Measurements from ENCODE around the gene TIMD4. TPM values are rescaled to one million over a fixed set of nuclear protein-coding genes. Genes with fewer than 3 reads are reported as not detected.

The TIMD4 gene
- total and polyA plus RNA-seq, 2 experiments from 2014 or later = not detected

DNA sequence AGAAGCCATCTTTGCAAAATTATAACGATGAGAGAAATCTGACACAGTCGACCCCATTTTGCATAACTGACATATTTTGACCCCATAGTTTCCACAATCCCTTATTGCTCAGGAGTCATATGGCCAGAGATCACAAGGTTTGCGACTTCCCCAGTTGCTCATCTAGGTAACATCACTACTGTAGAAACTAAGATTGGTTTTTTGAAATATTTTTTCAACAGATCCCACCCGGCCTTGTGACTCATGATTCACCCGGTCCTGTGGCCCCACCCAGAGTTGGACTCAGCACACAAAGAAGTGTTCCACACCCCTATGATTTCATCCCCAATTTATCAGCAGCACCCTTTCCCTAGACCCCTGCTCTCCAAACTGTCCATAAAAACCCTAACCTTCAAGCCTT is 50.2 kb downstream of the TIMD4 start (continued):
- TF ChIP-seq, protein P1, sequence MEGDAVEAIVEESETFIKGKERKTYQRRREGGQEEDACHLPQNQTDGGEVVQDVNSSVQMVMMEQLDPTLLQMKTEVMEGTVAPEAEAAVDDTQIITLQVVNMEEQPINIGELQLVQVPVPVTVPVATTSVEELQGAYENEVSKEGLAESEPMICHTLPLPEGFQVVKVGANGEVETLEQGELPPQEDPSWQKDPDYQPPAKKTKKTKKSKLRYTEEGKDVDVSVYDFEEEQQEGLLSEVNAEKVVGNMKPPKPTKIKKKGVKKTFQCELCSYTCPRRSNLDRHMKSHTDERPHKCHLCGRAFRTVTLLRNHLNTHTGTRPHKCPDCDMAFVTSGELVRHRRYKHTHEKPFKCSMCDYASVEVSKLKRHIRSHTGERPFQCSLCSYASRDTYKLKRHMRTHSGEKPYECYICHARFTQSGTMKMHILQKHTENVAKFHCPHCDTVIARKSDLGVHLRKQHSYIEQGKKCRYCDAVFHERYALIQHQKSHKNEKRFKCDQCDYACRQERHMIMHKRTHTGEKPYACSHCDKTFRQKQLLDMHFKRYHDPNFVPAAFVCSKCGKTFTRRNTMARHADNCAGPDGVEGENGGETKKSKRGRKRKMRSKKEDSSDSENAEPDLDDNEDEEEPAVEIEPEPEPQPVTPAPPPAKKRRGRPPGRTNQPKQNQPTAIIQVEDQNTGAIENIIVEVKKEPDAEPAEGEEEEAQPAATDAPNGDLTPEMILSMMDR (conservative IDR thresholded peaks at IDR 0.05; ENCODE audit: low read depth in 2 of 2) = no peak
- TF ChIP-seq ZNF114 (CRISPR knock-in tag; IDR thresholded peaks at IDR 0.05) (no peak), REST (IDR thresholded peaks at IDR 0.05; ENCODE audit: unreplicated experiment) (no peak), ZNF331 (CRISPR knock-in tag; IDR thresholded peaks at IDR 0.05; ENCODE audit: low read depth) (no peak)

- ATAC-seq = no peak
- peaks cover 15% of the 10 kb centered on the region for H3K27me3 Mint-ChIP-seq (ENCODE audit: insufficient read depth, low read depth, poor library complexity)
- TF ChIP-seq REST (IDR thresholded peaks at IDR 0.05; ENCODE audit: unreplicated experiment) (no peak), CREB1 (CRISPR knock-in tag; IDR thresholded peaks at IDR 0.05; ENCODE audit: low read depth) (no peak), ZNF462 (CRISPR knock-in tag; IDR thresholded peaks at IDR 0.05) (no peak), JUNB (IDR thresholded peaks at IDR 0.05; ENCODE audit: unreplicated experiment) (no peak), ZNF331 (CRISPR knock-in tag; IDR thresholded peaks at IDR 0.05; ENCODE audit: low read depth) (no peak)
- TF ChIP-seq, protein P2, sequence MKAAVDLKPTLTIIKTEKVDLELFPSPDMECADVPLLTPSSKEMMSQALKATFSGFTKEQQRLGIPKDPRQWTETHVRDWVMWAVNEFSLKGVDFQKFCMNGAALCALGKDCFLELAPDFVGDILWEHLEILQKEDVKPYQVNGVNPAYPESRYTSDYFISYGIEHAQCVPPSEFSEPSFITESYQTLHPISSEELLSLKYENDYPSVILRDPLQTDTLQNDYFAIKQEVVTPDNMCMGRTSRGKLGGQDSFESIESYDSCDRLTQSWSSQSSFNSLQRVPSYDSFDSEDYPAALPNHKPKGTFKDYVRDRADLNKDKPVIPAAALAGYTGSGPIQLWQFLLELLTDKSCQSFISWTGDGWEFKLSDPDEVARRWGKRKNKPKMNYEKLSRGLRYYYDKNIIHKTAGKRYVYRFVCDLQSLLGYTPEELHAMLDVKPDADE (IDR thresholded peaks at IDR 0.05) = no peak
These were observed 53.8 kb downstream of the TIMD4 start for GRCh38 chr5:156909180-156909579.

More at GRCh38 chr5:156909180-156909579, 53.8 kb downstream of the TIMD4 start:
- Mint-ChIP-seq H3K36me3 (ENCODE audit: low read depth) (no peaks in the 10 kb centered on the region; the same call in 1 of the 3 replicates), H3K4me3 (no peak overlapping the region), H3K9me3 (no peaks in the 10 kb centered on the region), H3K4me1 (peaks cover 25% of the 10 kb centered on the region), H3K27ac (no peak overlapping the region)
- H3K36me3 ChIP-seq (ENCODE audit: insufficient read depth) = no peaks in the 10 kb centered on the region
- H3K4me2 ChIP-seq = no peak overlapping the region
- H3K79me2 ChIP-seq (replicated peaks; ENCODE audit: insufficient read depth) = no peaks in the 10 kb centered on the region
- peaks cover 18% of the 10 kb centered on the region for H3K4me1 ChIP-seq (ENCODE audit: insufficient read depth)
- H3K27me3 ChIP-seq (ENCODE audit: insufficient read depth) = no peaks in the 10 kb centered on the region
- peaks cover 14% of the 10 kb centered on the region; the same call in 1 of the 2 replicates for H3F3A ChIP-seq (replicated peaks; ENCODE audit: low read depth)
- no peak overlapping the region for H3K27ac ChIP-seq (ENCODE audit: low read depth)
- H2AFZ ChIP-seq = no peak overlapping the region
- no peaks in the 10 kb centered on the region for H4K20me1 ChIP-seq (replicated peaks; ENCODE audit: insufficient read depth)
- H3K4me3 ChIP-seq = no peak overlapping the region
- no peak for DNase-seq (ENCODE audit: low spot score)
- peaks cover 21% of the 10 kb centered on the region; the same call in 1 of the 2 replicates for H3K9me2 ChIP-seq (ENCODE audit: insufficient read depth)
